Amygdala (tissue), 56 donors: ENCODE results near the gene TESMIN.
A peak's percentile ranks its signal among the peaks of the same experiment; 100 is the strongest.

Experiments used
- DNase-seq, 56 donors: peaks; one replicate each; lab custom pipeline; 2025; lab: John Stamatoyannopoulos, UW

TESMIN gene

DNA sequence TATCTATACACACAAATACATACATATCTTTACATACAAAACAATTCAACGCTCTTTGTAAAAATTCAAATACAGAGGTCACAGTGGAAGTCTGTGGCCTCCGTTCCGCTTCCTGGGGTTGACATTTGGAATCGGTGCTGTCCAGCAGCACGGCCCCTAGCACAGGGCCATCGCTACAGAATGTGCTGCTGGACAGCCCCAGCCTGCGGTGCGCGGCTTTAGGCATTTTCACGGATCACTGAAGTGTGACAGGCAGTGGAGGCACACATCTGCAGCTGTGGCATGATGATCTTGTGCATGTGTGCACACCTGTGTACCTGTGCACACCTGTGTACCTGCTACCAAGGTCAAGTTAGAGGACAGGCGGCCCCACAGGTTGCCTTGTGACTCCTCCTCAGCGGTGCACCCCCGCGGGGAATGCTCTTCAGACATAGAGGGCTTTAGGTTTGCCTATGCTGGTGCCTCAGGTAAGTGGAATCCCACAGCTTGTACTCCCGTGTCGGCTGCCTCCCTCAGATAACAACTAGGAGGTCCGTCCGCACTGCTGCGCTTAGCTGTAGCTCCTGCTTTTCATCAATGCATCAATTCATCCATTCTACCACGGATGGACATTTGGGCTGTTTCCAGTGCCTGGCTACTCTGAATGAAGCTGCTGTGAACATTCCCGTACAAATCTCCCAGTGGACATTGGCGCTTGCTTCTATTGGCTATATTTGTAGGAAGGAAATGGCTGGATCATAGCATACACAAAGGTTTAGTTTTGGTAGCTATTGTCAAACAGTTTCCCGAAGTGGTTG is 37.1 kb downstream of the TESMIN start:
- peak in 8 of 56 donors; percentile 1 to 18 (median 9) for DNase-seq

DNA sequence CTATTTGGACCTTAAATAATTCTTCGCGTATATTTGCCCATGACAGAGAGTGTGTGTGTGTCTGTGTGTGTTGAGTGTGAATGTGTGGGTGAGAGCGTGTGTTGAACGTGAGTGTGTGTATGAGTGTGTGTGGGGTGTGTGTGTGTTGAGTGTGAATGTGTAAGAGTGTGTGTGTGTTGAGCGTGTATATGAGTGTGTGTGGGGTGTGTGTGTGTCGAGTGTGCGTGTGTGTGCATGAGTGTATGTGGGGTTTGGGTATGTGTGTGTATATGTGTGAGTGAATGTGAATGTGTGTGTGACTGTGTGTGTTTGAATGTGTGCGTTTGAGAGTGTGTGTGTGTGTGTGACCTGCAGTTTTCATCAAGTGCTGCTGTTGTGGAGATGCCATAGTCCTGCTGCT is 40.2 kb downstream of the TESMIN start:
- no peak for DNase-seq

DNA sequence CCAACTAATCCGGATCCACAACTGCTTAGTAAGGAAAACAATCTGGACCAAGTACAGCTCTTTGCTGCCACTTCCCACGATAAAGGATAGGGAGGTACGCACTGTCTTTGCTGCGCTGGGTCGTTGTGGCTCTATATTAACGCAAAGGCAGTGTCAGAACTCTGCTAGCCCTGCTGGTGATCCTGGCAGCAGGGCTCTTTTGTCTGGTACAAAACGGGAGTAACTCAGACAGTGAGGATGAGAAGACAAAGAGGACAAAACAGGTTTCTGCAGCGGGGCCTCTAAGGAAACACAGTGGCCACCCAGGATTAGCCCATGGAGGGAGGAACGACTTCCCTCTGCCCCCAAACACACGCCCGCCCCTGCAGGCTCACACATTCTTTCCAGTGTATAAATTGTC is 40.9 kb downstream of the TESMIN start:
- no peak for DNase-seq

DNA sequence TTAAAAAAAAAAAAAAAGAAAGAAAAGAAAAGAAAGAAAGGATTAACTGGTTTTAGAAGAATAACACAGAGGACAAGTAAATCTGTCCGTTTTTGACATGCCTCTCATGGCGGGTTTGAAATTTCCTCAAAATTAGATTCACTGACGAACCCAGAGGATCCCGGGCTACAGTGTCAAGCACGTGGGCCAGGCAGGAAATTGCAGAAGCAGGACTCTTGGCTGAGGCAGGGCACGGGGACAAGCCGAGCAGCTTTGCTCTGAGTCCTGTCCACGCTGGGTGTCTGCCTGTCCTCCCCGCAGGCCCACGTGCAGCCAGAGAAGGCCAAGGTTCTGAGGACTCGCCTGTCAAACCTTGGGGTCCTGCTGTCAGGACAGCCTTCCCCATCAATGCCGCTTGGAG is 42.3 kb downstream of the TESMIN start:
- no peak for DNase-seq

DNA sequence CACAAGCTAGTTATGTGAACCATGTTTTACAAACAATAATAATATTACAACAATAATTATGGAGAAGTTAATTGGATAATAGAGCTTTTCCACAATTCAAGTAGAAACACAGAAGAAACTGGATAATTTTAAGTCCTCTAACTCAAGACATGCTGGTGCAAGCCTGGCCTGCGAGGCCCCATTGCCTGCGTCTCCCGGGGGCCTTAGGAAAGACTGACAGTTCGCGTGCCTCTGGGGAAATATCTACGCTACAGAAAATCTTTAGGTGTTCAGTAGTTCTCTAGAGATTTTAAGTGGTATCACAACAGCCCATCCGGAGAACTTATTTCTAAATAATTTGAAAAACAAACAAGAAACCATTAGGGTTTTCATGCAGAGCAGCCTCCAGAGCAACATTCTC is 43.8 kb downstream of the TESMIN start:
- DNase-seq, result no peak

DNA sequence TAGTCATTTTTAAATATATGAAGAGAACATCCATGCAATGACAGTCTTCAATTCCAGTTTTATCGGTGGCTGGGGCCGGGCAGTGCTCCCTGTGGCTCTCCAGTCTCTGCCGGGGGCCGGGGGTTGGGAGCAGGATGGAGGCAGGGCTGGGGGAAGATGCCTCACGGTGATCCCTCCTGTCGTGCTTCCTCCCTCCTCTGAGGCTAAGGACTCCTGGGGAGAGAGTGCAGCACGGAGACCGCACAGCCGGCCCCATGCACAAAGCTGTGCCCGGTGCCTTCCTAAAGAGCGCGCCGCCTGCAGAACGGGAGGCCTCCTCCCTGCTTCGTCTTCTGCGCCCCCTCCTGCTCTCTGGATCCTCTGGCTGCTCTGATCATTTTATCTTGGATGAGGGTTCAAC is 46.4 kb downstream of the TESMIN start:
- DNase-seq, result no peak

DNA sequence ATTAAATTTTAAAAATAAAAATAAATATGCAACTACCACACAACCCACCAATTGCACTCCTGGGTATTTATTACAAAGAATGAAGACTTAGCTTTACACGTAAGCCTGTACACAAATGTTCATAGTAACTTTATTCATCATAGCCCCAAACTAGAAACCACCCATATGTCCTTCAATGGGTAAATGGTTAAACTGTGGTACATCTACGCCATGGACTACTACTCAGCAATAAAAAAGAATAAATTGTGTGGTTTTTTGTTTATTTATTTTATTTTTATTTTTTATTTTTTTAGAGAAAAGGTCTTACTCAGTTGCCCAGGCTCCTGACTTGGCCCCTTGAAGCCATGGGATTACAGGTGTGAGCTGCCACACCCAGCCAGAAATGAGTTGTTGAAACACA is 52.3 kb downstream of the TESMIN start:
- no peak for DNase-seq

DNA sequence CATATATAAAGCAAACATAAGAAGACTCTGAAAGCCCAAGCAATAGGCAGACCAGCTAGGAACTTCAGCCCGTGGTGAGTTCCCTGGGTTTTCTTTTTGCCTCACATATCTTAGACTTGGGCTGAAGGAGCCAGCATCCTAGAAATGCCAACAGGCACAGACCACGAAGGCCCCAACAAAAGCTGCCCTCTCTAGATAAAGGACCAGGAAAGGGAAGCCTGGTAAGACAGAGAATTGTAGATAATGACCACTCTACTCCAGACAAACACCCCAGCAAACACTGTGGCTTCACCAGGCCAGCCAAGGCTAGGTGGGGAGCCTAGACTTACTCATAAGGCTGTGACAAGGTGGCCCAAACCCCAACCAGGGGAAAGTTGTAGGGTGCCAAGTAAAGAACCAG is 55.8 kb downstream of the TESMIN start:
- no peak for DNase-seq

DNA sequence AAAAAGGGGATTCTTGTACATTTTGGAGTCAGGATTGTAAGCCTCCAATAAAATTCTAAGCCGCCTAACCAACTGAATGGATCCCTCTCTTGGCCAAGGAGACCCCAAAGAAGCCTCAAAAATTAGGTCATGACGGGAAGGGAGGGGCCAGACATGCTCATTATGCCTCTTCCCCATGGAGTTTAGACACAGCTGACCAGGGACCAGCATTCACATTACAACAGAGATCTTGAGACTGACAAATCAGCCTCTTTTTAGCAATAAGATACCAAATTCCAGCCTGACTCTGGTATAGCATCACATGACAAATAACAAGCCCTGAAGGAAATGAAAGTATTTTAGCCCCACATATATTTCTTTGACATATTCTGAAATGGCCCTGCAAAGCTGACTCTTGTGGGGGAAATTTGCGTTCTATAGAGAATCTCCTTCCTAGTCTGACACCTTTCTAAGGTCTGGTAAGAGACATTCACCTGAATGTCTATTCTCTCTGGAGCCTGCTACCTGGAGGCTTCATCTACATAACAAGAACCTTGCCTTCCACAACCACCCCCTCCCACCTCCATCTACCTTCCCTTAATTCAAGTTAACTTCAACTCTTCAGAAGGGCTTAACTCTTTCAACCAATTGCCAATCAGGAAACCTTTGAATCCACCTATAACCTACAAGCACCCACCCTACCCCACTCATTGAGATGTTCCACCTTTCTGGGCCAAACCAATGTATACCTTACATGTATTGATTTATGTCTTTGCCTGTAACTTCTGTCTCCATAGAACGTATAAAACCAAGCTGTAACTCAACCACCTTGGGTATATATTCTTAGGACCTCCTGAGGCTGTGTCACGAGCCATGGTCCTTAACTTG is 56.7 kb downstream of the TESMIN start:
- no peak for DNase-seq

DNA sequence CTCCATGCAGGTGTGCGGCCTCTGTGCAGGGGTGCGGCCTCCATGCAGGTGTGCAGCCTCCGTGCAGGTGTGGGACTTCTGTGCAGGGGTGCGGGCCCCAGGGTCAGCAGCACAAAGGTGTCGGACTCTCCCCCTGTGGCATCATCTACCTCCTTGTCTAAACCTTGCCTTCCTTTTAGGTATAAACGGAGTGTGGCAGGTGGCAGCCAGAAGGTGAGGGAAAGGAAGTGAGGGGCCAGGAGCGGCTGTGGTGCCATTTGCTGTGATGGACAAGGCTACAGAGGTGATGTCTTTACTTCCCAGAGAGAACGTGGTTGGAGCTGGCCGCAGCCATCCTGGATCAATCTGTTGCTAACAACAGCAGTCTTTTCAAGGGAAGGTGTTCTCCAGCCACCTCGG is 57.8 kb downstream of the TESMIN start:
- DNase-seq, result no peak

DNA sequence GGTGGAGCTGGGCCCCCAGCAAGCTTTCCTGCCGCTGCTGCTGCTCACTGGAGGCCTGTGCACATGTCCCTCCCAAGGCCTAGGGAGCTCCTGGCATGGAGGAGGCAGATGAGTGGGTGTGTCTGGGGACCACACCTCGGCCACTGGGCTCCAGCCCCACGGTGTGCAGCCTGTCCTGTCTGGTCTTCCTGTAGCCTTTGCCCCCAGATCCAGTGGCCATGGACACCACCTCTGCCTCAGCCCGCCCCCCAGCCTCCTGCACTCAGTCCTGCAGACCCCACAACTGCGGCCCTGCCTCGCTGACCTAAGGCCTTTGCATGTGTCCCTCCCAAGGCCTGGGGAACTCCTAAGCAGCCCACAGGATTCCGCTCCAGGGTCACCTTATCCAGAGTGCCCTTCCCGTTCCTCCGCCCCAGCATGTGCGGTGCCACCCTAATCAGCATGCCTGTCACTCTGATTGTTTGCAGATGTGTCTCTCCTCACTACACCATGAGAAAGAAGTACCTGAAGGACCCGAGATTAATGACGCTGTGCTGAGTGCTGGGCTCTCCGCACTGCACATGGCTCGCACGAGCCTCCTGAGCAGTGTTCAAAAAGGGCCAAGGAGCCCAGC is 58.3 kb downstream of the TESMIN start:
- no peak for DNase-seq

DNA sequence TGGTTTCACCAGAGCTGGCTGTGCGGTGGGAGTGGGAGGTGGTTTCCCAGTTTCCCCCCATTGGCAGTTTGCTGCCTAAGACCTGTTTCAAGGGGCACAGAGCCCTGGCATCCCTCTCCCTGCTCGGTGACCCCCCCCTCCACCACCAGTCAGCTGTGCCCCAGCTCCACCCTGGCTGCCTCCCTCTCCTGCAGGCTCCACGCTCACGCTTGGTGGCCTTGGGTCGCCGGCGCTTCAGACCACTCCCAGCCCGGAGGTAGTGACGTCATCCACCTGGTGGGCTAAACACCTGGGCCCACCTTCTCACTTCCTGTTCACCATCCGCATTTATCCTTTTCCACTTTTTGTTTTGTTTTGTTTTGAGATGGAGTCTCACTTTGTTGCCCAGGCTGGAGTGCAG is 59.2 kb downstream of the TESMIN start:
- DNase-seq, result no peak

DNA sequence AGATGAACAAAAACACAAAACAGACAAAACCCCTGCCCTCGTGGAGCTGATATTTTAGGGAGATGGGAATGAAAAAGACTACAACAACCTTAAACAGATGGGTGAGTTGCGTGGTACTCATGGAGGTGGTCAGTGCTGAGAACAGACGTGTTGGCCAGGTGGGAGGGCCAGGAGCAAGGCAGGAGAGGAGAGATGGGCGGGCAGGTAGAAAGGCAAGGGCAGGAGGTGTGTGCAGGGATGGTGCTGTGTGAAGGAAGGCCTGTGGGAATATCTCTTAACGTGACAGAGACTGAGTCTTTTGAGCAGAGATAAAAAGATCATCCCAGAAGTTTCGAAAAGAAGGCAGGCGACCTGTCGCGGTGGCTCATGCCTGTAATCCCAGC is 59.9 kb downstream of the TESMIN start:
- no peak for DNase-seq

DNA sequence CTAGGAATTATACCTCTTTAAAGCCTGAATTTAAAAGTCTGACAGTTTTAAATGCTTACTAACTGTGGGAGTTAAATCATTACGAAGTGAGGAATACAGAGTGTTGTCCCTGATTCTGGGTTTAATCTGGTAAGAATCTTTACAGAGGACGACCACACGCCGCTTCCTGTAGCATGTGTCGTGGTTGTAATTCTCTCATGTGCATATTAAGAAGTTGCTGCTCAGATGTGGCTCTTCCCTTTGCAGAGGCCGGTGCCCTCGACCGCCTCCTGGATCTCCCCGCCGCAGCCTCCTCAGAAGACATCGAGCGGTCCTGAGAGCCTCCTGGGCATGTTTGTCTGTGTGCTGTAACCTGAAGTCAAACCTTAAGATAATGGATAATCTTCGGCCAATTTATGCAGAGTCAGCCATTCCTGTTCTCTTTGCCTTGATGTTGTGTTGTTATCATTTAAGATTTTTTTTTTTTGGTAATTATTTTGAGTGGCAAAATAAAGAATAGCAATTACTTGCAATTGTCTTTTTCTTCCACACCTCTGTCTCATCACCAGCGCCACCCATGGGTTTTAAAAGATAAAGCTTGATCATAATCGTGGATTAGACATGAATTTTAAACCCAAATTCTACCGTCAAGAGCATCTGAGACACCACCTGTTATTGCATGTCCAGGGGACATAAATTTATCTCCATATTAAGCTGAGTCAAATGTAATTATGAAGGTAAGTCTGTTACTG is 60.5 kb downstream of the TESMIN start:
- no peak for DNase-seq

DNA sequence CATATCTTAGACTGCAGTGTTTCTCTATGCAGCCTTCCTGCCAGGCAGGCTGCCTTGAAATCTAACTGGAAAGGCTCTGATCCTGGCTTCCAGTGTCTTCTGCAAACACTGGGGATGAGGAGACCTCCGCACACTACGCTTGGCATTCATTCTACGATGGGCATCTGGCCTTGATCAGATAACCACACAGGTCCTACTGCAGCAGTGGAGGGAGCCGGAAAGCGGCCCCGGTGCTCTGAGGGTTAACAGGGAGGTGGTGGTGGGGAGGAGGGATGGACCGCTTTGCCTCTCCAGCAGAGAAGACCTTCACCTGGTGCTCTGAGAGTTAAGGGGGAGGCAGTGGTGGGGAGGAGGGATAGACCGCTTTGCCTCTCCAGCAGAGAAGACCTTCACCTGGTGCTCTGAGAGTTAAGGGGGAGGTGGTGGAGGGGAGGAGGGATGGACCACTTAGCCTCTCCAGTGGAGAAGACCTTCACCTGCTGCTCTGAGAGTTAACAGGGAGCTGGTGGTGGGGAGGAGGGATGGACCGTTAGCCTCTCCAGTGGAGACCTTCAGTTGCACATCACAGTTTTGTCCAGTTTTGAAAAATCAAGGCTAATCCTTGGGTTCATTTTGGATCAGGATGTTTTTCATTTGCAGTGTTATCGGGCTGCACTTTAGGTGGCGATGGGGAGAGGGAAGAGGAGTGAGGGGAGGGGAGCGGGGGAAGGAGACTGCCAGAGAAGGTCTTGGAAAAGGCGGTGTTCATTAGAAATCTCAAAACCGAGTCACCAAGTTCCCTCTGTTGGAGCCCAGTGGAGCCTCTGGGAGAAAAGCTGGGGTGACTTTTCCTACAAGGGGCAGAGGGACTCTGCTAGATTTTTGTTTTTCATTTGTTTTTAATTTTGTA is 61.3 kb downstream of the TESMIN start:
- DNase-seq, result no peak

DNA sequence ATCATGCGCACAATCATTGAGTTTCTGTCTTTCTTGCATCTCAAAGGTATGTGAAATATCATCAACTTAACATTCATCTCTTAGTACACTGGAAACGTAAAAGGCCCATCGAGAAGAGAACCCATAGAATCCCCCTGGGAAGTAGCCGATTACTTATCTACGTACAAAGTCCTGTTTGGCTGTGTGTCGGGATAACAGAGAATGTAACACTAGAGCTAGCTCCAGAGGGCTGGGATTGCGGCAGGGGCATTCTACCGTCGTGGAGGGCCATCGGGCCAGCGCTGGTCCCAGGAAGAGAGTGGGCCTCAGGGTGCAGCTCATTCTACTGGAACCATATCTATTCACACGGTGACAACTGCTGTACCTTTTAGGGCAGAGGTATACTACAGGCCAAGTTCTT is 62.4 kb downstream of the TESMIN start:
- DNase-seq, result no peak

DNA sequence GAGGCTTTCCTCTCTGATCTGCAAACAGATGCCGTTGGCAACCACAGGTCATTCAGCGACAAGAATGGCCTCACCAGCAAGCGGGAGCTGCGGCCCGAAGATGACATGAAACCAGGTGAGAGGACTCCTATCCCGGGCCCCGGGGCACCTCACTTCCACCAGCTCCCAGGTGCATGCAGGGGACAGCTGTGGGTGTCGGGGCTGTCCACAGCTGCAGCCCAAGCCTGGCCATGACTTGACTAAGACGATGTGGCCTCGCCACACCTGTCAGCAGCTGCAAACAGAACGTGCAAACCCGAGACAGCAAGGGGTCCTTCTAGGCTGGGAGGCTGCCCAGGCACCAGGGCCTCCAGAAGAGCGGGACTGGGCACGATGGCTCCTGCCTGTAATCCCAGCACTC is 63.3 kb downstream of the TESMIN start:
- no peak for DNase-seq

DNA sequence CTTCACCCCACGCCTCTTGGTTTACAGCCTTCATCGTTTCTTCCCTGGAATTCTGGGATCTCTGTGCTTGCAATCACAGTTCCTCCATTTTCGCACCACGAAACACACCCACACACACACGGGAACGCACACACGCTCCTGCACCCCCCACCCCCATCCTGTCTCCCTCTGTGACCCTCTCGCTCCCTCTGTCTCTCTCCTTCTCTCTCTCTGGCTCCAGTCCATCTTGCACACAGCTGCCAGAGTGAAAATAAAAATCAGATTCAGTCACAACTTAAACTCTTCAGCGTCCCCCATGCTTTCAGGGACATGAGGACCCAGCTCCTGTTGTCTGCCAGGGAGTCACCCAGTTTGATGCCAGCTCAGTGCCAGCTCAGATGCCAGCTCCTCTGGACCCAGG is 64.0 kb downstream of the TESMIN start:
- DNase-seq, result no peak

DNA sequence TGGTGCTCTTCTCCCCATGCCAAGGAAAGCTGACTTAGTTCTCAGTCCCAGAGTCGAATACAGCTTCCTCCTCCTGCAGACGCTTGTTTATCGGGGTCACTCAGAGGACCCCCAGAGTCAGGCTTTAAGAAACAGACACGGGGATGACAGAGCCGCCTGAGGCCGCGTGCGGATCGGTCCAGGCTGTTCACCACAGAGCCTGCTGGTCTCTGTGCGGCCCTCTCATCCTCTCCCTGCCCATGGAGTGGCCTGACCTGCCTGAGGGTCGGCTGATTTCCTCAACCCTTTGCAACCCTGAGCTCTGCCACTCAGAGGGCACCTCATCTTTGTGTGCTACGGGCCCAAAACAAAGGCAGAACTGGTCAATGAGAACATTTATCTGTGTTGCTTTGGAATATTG is 64.8 kb downstream of the TESMIN start:
- DNase-seq, result no peak
